Activated CD8-positive, alpha-beta T cell treated with anti-CD3 and anti-CD28 coated beads for 36 hours (primary cell): ENCODE measurements around the gene EMX1. TPM values are rescaled to one million over a fixed set of nuclear protein-coding genes. Genes with fewer than 3 reads are reported as not detected.

ENCODE experiments used
- ATAC-seq: fragments of 200-7000 bp; cut with Tn5 transposase; one replicate; pipeline ENCODE4 v1.10.0; 2021; ENCODE audit warnings: mild to moderate bottlenecking, moderate library complexity
- CTCF ChIA-PET: fragments of 350-600 bp; sonication (Branson Sonifier 250); formaldehyde crosslinking; loops from one replicate; lab custom pipeline; 2021; ENCODE audit warnings: antibody characterized with exemption; lab: Charles Lee
- POLR2A ChIA-PET: fragments of 350-600 bp; sonication (Branson Sonifier 250); formaldehyde crosslinking; loops from one replicate; lab custom pipeline; 2021; ENCODE audit warnings: antibody characterized with exemption; lab: Charles Lee
- DNase-seq: peaks from one replicate; pipeline ENCODE4 v3.0.0-alpha.2; 2020
- H3K27ac Mint-ChIP-seq: one replicate; pipeline ENCODE4 v1.8.0; 2021; ENCODE audit warnings: mild to moderate bottlenecking, mixed read lengths
- H3K27me3 Mint-ChIP-seq: one replicate; pipeline ENCODE4 v1.8.0; 2021; ENCODE audit warnings: mixed read lengths
- H3K36me3 Mint-ChIP-seq: one replicate; pipeline ENCODE4 v1.8.0; 2021; ENCODE audit warnings: low read depth, mixed read lengths
- H3K4me1 Mint-ChIP-seq: one replicate; pipeline ENCODE4 v1.8.0; 2021; ENCODE audit warnings: low read depth, mixed read lengths
- H3K4me3 Mint-ChIP-seq: one replicate; pipeline ENCODE4 v1.8.0; 2021; ENCODE audit warnings: mild to moderate bottlenecking, moderate library complexity, mixed read lengths
- H3K9me3 Mint-ChIP-seq: one replicate; pipeline ENCODE4 v1.8.0; 2021; ENCODE audit warnings: mixed read lengths
- CTCF ChIP-seq: fragments of 200-600 bp; IDR thresholded peaks from one replicate; pipeline ENCODE4 v1.8.0; 2022; ENCODE audit warnings: antibody characterized with exemption, mild to moderate bottlenecking
- intact Hi-C: fragments of 100-400 bp; cut with micrococcal nuclease; formaldehyde crosslinking; loops from one replicate; pipeline ENCODE4 v1.10.0; 2022
- total RNA-seq, 2 experiments: library from RNA; stranded (reverse); gene quantifications; one replicate each; pipeline ENCODE4 v1.2.3, GENCODE V29; 2021

Gene EMX1
- total RNA-seq, 2 experiments from 2014 or later: not detected

GRCh38 chr2:72921853-72922252 is 4.5 kb downstream of the EMX1 start:
- H3K36me3 Mint-ChIP-seq: no peaks in the 10 kb centered on the region
- ATAC-seq: no peak
- H3K27ac Mint-ChIP-seq: no peak overlapping the region
- no peak for TF ChIP-seq CTCF
- intact Hi-C loops: no loop called here
- peaks cover 65% of the 10 kb centered on the region for H3K27me3 Mint-ChIP-seq
- no peaks in the 10 kb centered on the region for H3K9me3 Mint-ChIP-seq
- ChIA-PET POLR2A (no interaction called here), CTCF (interaction anchor here (2.1 kb wide), 1 partner anchor 29 kb away, joined by 10 read pairs; no protein-coding TSS in a partner anchor)
- DNase-seq: no peak
- H3K4me3 Mint-ChIP-seq: no peak overlapping the region
- H3K4me1 Mint-ChIP-seq: peaks cover 21% of the 10 kb centered on the region

- no peak for TF ChIP-seq CTCF
- peaks cover 15% of the 10 kb centered on the region for H3K4me1 Mint-ChIP-seq
- POLR2A ChIA-PET: interaction anchor here (0.6 kb wide), 1 partner anchor 59 kb away, joined by 3 read pairs; no protein-coding TSS in a partner anchor
- DNase-seq (no peak), ATAC-seq (peak; percentile 45)
- no peak overlapping the region for H3K27ac Mint-ChIP-seq
- no peaks in the 10 kb centered on the region for H3K36me3 Mint-ChIP-seq
- peaks cover 57% of the 10 kb centered on the region for H3K27me3 Mint-ChIP-seq
- CTCF ChIA-PET: interaction anchor here (1.0 to 1.3 kb wide), 2 partner anchors 32 to 36 kb away, joined by 4 read pairs; partner anchors contain the start of gene SPR
- no peak overlapping the region for H3K4me3 Mint-ChIP-seq
- intact Hi-C loops: no loop called here
- no peaks in the 10 kb centered on the region for H3K9me3 Mint-ChIP-seq
These were observed 6.6 kb downstream of the EMX1 start for GRCh38 chr2:72923833-72924352.

GRCh38 chr2:72924353-72925240 is 7.3 kb downstream of the EMX1 start:
- ChIA-PET CTCF (interaction anchor here (0.7 to 1.3 kb wide), 3 partner anchors 32 to 37 kb away, joined by 3 to 4 read pairs (median 4); partner anchors contain the start of gene SPR), POLR2A (no interaction called here)
- ATAC-seq: no peak
- no peak overlapping the region for H3K4me3 Mint-ChIP-seq
- DNase-seq: peak; percentile 58
- intact Hi-C loops: no loop called here
- H3K27me3 Mint-ChIP-seq: peaks cover 50% of the 10 kb centered on the region
- H3K4me1 Mint-ChIP-seq: peaks cover 9% of the 10 kb centered on the region
- no peak overlapping the region for H3K27ac Mint-ChIP-seq
- no peaks in the 10 kb centered on the region for H3K36me3 Mint-ChIP-seq
- TF ChIP-seq CTCF: no peak
- H3K9me3 Mint-ChIP-seq: no peaks in the 10 kb centered on the region

DNA sequence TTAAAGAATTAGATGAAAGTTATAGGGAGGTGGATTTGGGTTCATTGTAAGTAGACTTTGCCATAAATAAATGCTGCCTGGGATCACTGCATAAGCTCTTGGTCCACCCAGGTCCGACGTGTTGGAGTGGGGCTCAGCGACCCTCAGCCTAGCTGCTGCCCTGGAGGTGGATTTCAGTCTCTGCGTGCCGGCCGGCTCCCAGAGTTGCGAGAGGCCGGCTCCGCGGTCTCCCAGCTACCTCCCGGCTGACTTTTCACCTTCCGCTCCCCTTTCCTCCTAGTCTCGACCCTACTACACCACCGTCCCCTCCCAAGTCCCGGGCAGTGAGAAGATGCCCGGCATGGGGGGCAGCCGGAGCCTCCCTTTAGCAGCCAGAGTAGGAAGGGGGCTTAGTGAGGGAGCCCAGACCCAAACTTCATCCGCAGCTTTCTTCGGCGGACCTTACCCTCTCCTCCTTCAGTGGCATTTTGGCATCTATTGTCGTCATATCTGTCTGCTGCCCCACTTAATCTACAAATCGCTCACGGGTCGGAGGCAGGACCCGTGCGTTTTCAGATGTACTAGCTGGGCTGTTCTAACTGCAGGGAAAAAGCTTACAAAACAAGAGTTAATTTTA is 8.1 kb downstream of the EMX1 start:
- ATAC-seq (no peak), DNase-seq (no peak)
- no peak overlapping the region for H3K27ac Mint-ChIP-seq
- intact Hi-C loops: no loop called here
- H3K4me3 Mint-ChIP-seq: no peak overlapping the region
- H3K27me3 Mint-ChIP-seq: peaks cover 43% of the 10 kb centered on the region
- TF ChIP-seq CTCF: no peak
- no peaks in the 10 kb centered on the region for H3K9me3 Mint-ChIP-seq
- H3K4me1 Mint-ChIP-seq: peaks cover 7% of the 10 kb centered on the region
- ChIA-PET POLR2A (no interaction called here), CTCF (interaction anchor here (0.7 to 3.9 kb wide), 8 partner anchors 8 to 68 kb away, joined by 3 to 29 read pairs (median 6); partner anchors contain the start of genes EMX1 and SPR)
- H3K36me3 Mint-ChIP-seq: no peaks in the 10 kb centered on the region
